DOHH2 (cell line): ENCODE measurements around the gene CYP27A1.

Source experiments
- H3F3A ChIP-seq: fragments of 200-600 bp; sonication (generic), shearing (Covaris generic); 2 replicates; pipeline ENCODE4 v1.6.0; 2016; ENCODE audit warnings: antibody characterized with exemption, mild to moderate bottlenecking; ENCODE audit not compliant: control insufficient read depth, insufficient read depth
- H3K27ac ChIP-seq: fragments of 200-600 bp; sonication (generic); 2 replicates; pipeline ENCODE4 v1.5.1; 2014; ENCODE audit warnings: low read depth, mild to moderate bottlenecking, low read length, moderate library complexity
- H3K27me3 ChIP-seq: fragments of 200-600 bp; sonication (generic); 2 replicates; pipeline ENCODE4 v1.6.1; 2014; ENCODE audit warnings: mild to moderate bottlenecking, low read length, mixed read lengths; ENCODE audit not compliant: control insufficient read depth
- H3K36me3 ChIP-seq: fragments of 200-600 bp; sonication (generic); 2 replicates; pipeline ENCODE4 v1.6.1; 2014; ENCODE audit warnings: mild to moderate bottlenecking, low read length, moderate library complexity, mixed read lengths; ENCODE audit not compliant: control insufficient read depth
- H3K4me1 ChIP-seq: fragments of 200-600 bp; sonication (generic); 2 replicates; pipeline ENCODE4 v1.6.1; 2014; ENCODE audit warnings: mild to moderate bottlenecking, low read length, mixed read lengths; ENCODE audit not compliant: control insufficient read depth
- H3K4me2 ChIP-seq: fragments of 200-600 bp; sonication (generic); 2 replicates; pipeline ENCODE4 v1.6.0; 2014; ENCODE audit warnings: mild to moderate bottlenecking, low read length, moderate library complexity
- H3K4me3 ChIP-seq: fragments of 200-600 bp; sonication (generic); 2 replicates; pipeline ENCODE4 v1.5.1; 2014; ENCODE audit warnings: mild to moderate bottlenecking, low read length, mixed read lengths
- H3K79me2 ChIP-seq: fragments of 200-600 bp; sonication (generic); 2 replicates; pipeline ENCODE4 v1.6.1; 2014; ENCODE audit warnings: mild to moderate bottlenecking, low read length, mixed read lengths; ENCODE audit not compliant: control insufficient read depth
- H3K9me2 ChIP-seq: fragments of 200-600 bp; sonication (generic); replicated peaks from 2 replicates; pipeline ENCODE4 v1.6.1; 2014; ENCODE audit warnings: mild to moderate bottlenecking, low read length, mixed read lengths; ENCODE audit not compliant: control insufficient read depth
- H3K9me3 ChIP-seq: fragments of 200-600 bp; sonication (generic); 2 replicates; pipeline ENCODE4 v1.6.1; 2014; ENCODE audit warnings: antibody characterized with exemption, low read length, mixed read lengths; ENCODE audit not compliant: control insufficient read depth, insufficient read depth
- H4K20me1 ChIP-seq: fragments of 200-600 bp; sonication (generic); 2 replicates; pipeline ENCODE4 v1.6.0; 2014; ENCODE audit warnings: low read depth, mild to moderate bottlenecking, antibody characterized with exemption, low read length, moderate library complexity; ENCODE audit not compliant: control insufficient read depth, insufficient read depth
- CTCF ChIP-seq: fragments of 200-600 bp; sonication (generic); IDR thresholded peaks from one replicate; pipeline ENCODE4 v1.5.1; 2014; ENCODE audit warnings: antibody characterized with exemption, mild to moderate bottlenecking, low read depth, low read length; ENCODE audit not compliant: poor library complexity, severe bottlenecking
- EZH2phosphoT487 ChIP-seq: fragments of 200-600 bp; sonication (generic); IDR thresholded peaks from 2 replicates; pipeline ENCODE4 v1.6.1; 2017; ENCODE audit warnings: borderline replicate concordance, mild to moderate bottlenecking, antibody characterized with exemption, low read length, moderate library complexity, mixed read lengths

CYP27A1 gene

DNA sequence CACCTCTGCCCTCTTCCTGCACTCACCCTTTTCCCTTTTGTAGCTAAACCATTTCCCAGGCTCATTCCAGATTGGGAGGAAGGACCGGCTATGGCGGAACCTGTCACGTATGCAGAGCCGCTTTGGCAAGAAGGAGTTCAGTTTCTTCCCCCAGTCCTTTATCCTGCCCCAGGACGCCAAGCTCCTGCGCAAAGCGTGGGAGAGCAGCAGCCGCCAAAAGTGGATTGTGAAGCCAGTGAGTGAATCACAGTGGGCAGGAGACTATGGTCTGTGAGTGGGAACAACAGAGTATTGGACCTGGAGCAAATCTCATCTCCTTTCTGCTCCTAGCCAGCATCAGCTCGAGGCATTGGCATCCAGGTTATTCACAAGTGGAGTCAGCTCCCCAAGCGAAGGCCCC is 35.0 kb upstream of the CYP27A1 start:
- no peaks in the 10 kb centered on the region for H3K9me2 ChIP-seq
- H4K20me1 ChIP-seq = no peaks in the 10 kb centered on the region
- no peaks in the 10 kb centered on the region for H3K4me1 ChIP-seq
- TF ChIP-seq EZH2phosphoT487 = no peak
- no peaks in the 10 kb centered on the region for H3K9me3 ChIP-seq
- H3K4me2 ChIP-seq = no peak overlapping the region
- H3K79me2 ChIP-seq = no peaks in the 10 kb centered on the region
- H3K27ac ChIP-seq = no peak overlapping the region
- peaks cover 74% of the 10 kb centered on the region for H3K36me3 ChIP-seq
- H3K27me3 ChIP-seq = no peaks in the 10 kb centered on the region
- H3F3A ChIP-seq = no peaks in the 10 kb centered on the region
- no peak overlapping the region for H3K4me3 ChIP-seq

DNA sequence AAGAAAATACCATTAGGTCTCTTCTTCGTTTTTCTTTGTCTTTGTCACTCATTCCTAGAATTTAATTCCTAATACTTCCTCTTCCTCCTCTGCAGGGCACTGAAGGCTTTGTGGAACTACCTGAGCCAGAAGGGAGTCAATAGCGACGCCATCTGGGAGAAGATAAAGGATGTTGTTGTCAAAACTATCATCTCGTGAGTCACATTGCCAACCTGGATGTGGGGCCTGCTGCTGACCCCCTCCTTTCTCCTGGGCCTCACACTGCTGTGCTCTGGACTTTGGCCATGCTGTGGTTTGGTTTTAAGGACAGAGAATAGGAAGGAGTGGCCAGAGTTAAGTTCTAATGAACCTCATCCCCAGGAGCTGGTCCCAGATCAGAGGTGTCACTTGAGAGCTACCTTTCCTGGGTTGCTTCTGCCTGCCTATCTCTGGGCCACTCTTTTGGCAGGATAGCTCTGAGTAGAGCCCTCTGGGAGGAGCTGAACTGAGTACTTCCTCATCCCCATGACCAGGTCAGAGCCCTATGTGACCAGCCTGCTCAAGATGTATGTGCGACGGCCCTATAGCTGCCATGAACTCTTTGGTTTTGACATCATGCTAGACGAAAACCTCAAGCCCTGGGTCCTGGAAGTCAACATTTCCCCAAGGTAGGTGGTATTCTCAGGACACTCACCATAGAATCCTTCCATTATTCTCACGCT is 33.1 kb upstream of the CYP27A1 start:
- Histone ChIP-seq H3K4me1 (no peaks in the 10 kb centered on the region), H3K27me3 (no peaks in the 10 kb centered on the region), H3F3A (no peaks in the 10 kb centered on the region), H4K20me1 (no peaks in the 10 kb centered on the region), H3K9me2 (no peaks in the 10 kb centered on the region), H3K4me3 (no peak overlapping the region), H3K27ac (no peak overlapping the region), H3K9me3 (no peaks in the 10 kb centered on the region), H3K36me3 (peaks cover 84% of the 10 kb centered on the region), H3K4me2 (no peak overlapping the region), H3K79me2 (no peaks in the 10 kb centered on the region)
- no peak for TF ChIP-seq CTCF
- TF ChIP-seq EZH2phosphoT487 = no peak

DNA sequence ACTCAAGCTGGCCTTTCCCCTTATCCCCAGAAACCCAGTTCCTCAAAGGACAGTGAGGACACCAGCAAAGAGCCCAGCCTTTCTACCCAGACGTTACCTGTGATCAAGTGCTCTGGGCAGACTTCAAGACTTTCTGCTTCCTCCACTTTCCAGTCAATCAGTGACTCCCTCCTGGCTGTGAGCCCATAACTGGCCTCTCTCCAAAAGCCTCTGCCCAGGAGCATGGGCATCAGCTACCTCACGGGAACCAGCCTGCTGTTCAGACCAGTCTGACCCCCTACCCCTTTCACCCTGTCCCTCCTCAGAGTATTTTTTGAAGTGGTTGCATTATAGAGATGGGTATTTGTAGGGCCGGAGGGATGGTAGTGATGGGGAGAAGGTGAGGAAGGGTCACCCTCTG is 27.7 kb upstream of the CYP27A1 start:
- Histone ChIP-seq H3K36me3 (peaks cover 62% of the 10 kb centered on the region), H3F3A (no peaks in the 10 kb centered on the region), H3K27ac (no peak overlapping the region), H3K27me3 (no peaks in the 10 kb centered on the region), H3K9me2 (no peaks in the 10 kb centered on the region), H3K79me2 (no peaks in the 10 kb centered on the region), H4K20me1 (no peaks in the 10 kb centered on the region), H3K4me2 (no peak overlapping the region), H3K9me3 (no peaks in the 10 kb centered on the region), H3K4me1 (no peaks in the 10 kb centered on the region), H3K4me3 (no peak overlapping the region)
- TF ChIP-seq EZH2phosphoT487 (no peak), CTCF (no peak)

DNA sequence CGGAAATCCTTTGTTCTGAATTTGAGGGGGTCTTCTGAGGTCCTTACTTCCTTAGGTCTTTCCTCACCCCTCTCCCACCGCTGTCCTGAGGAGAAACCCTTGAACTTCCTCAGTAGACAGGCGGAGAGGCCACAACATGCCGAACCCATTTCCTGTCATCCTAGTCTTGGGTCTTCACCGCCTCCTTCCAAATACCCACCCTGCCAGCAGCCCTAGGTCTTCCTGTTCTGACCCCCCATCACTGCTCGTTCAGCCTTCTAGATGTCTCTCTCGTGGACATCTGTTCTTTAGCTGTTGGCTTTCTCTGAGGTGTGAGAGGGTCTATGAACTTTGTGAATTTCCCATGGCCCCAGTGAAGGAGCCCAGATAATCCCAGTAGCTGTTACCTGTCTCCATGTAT is 27.2 kb upstream of the CYP27A1 start:
- Histone ChIP-seq H3K27ac (no peak overlapping the region), H3K4me3 (no peak overlapping the region), H3K9me3 (no peaks in the 10 kb centered on the region), H4K20me1 (no peaks in the 10 kb centered on the region), H3K4me1 (no peaks in the 10 kb centered on the region), H3K4me2 (no peak overlapping the region), H3K79me2 (no peaks in the 10 kb centered on the region), H3K27me3 (no peaks in the 10 kb centered on the region), H3F3A (no peaks in the 10 kb centered on the region), H3K36me3 (peaks cover 59% of the 10 kb centered on the region), H3K9me2 (no peaks in the 10 kb centered on the region)
- TF ChIP-seq CTCF = no peak
- no peak for TF ChIP-seq EZH2phosphoT487
